HepG2 (cell line): ENCODE data around the gene CMTM4. TPM values are rescaled to one million over a fixed set of nuclear protein-coding genes. Genes with fewer than 3 reads are reported as not detected.
A peak's percentile ranks its signal among the peaks of the same experiment; 100 is the strongest.

Source experiments
- CCAR2 ChIP-seq: fragments of 200-400 bp; formaldehyde crosslinking; optimal IDR thresholded peaks from 2 replicates; pipeline ENCODE3; 2018; ENCODE audit warnings: low read depth, mild to moderate bottlenecking, low read length, moderate library complexity
- FOXJ3 ChIP-seq: sonication (generic); formaldehyde crosslinking; IDR thresholded peaks from 2 replicates; pipeline ENCODE4 v1.4.0; 2020; ENCODE audit warnings: missing genetic modification reagents, mild to moderate bottlenecking, borderline replicate concordance
- HNF4G ChIP-seq, 2 experiments: sonication (generic) in 1 of 2; formaldehyde crosslinking in 1 of 2; IDR thresholded peaks; 2 replicates each; pipeline versions ENCODE4 v1.4.0 to v1.6.1; 2011 to 2020; ENCODE audit warnings: borderline replicate concordance in 2 of 2, low read depth in 2 of 2, mild to moderate bottlenecking in 2 of 2, low read length in 1 of 2, missing genetic modification reagents in 1 of 2, moderate library complexity in 1 of 2
- IRF2 ChIP-seq: IDR thresholded peaks from 2 replicates; pipeline ENCODE4 v1.6.1; 2018; ENCODE audit warnings: missing genetic modification reagents, missing compliant biosample characterization
- MAFK ChIP-seq, 2 experiments: IDR thresholded peaks in 1 of 2; conservative IDR thresholded peaks in 1 of 2; 2 replicates each; pipeline ENCODE4 v1.6.1; 2011; ENCODE audit warnings: improper control_type of control experiment in 2 of 2, low read length in 2 of 2
- MIXL1 ChIP-seq: IDR thresholded peaks from 2 replicates; pipeline ENCODE4 v1.6.1; 2016
- NR2F6 ChIP-seq, 2 experiments: IDR thresholded peaks; 2 replicates each; pipeline ENCODE4 v1.6.1; 2016; ENCODE audit warnings: antibody characterized with exemption in 1 of 2, mild to moderate bottlenecking in 1 of 2
- PCBP2 ChIP-seq: fragments of 200-400 bp; formaldehyde crosslinking; optimal IDR thresholded peaks from 2 replicates; pipeline ENCODE3; 2018; ENCODE audit warnings: low read length, low read depth; ENCODE audit not compliant: poor library complexity, severe bottlenecking
- PLRG1 ChIP-seq: fragments of 450-650 bp; conservative IDR thresholded peaks from 2 replicates; pipeline ENCODE4 v1.6.1; 2016
- SIN3A ChIP-seq: IDR thresholded peaks from 2 replicates; pipeline ENCODE4 v1.6.1; 2011; ENCODE audit warnings: low read depth, mild to moderate bottlenecking, control low read depth, low read length, borderline replicate concordance
- SMAD1 ChIP-seq: sonication (generic); formaldehyde crosslinking; IDR thresholded peaks from 2 replicates; pipeline ENCODE4 v1.4.0; 2020; ENCODE audit warnings: missing genetic modification reagents, low read depth, mild to moderate bottlenecking, borderline replicate concordance
- SMC3 ChIP-seq: IDR thresholded peaks from 2 replicates; pipeline ENCODE4 v1.6.1; 2011; ENCODE audit warnings: low read length, improper control_type of control experiment
- SOX13 ChIP-seq, 3 experiments: fragments of 450-650 bp in 1 of 3; sonication (generic) in 1 of 3; formaldehyde crosslinking in 1 of 3; IDR thresholded peaks in 2 of 3; conservative IDR thresholded peaks in 1 of 3; 2 replicates each; pipeline versions ENCODE4 v1.5.0 to v1.6.1; 2016 to 2020; ENCODE audit warnings: antibody characterized with exemption in 1 of 3, mild to moderate bottlenecking in 1 of 3, missing compliant biosample characterization in 1 of 3, missing genetic modification reagents in 1 of 3, moderate library complexity in 1 of 3
- SP2 ChIP-seq: sonication (generic); formaldehyde crosslinking; IDR thresholded peaks from 2 replicates; pipeline ENCODE4 v1.5.1; 2020; ENCODE audit warnings: mild to moderate bottlenecking, missing genetic modification reagents
- TEF ChIP-seq: sonication (generic); formaldehyde crosslinking; IDR thresholded peaks from 2 replicates; pipeline ENCODE4 v1.5.0; 2020; ENCODE audit warnings: missing genetic modification reagents
- ZBTB7A ChIP-seq: sonication (generic); formaldehyde crosslinking; IDR thresholded peaks from 2 replicates; pipeline ENCODE4 v1.8.0; 2022; ENCODE audit warnings: mild to moderate bottlenecking, missing genetic modification reagents
- ZFY ChIP-seq: sonication (generic); formaldehyde crosslinking; IDR thresholded peaks from 2 replicates; pipeline ENCODE4 v1.4.0; 2020; ENCODE audit warnings: missing genetic modification reagents
- ZNF512 ChIP-seq: sonication (generic); formaldehyde crosslinking; IDR thresholded peaks from 2 replicates; pipeline ENCODE4 v1.4.0; 2020; ENCODE audit warnings: mild to moderate bottlenecking, missing genetic modification reagents
- ZNF512B ChIP-seq: sonication (generic); formaldehyde crosslinking; IDR thresholded peaks from 2 replicates; pipeline ENCODE4 v1.5.1; 2020; ENCODE audit warnings: missing genetic modification reagents, mild to moderate bottlenecking, borderline replicate concordance
- ZNF543 ChIP-seq: sonication (generic); formaldehyde crosslinking; IDR thresholded peaks from 2 replicates; pipeline ENCODE4 v1.4.0; 2020; ENCODE audit warnings: mild to moderate bottlenecking, missing genetic modification reagents
- polyA plus RNA-seq, 8 experiments: library from polyadenylated mRNA; depleted of rRNA in 3 of 8; stranded (reverse) in 7 of 8; unstranded in 1 of 8; fragments of >200 nt; fragmentation: Illumina TruSeq in 4 of 8; extraction: Trizol in 4 of 8; gene quantifications; 2 replicates each; pipeline versions ENCODE4 v1.2.1 to v1.2.3, GENCODE V29; 2011 to 2016; ENCODE audit warnings: low read depth in 4 of 8, missing spikeins in 1 of 8, mixed read lengths in 1 of 8; ENCODE audit not compliant: insufficient read depth in 1 of 8
- total RNA-seq, 5 experiments: library from RNA; depleted of rRNA; stranded (reverse); fragments of >200 nt; fragmentation: Illumina TruSeq; extraction: Trizol; gene quantifications; 2 replicates each; pipeline ENCODE4 v1.2.3, GENCODE V29; 2016; ENCODE audit warnings: low read depth in 1 of 5
- TF ChIP-seq, protein P1 (sequence below): sonication (generic); formaldehyde crosslinking; IDR thresholded peaks from 2 replicates; pipeline ENCODE4 v1.4.0; 2020; ENCODE audit warnings: missing genetic modification reagents
- TF ChIP-seq, protein P2 (sequence below): sonication (generic); formaldehyde crosslinking; IDR thresholded peaks from 2 replicates; pipeline ENCODE4 v1.5.0; 2020; ENCODE audit warnings: mild to moderate bottlenecking, missing genetic modification reagents, moderate library complexity

CMTM4 gene
- total and polyA plus RNA-seq, 2 of the 13 experiments (the other 11 are each of a cell fraction or from before 2014, with no cell fraction given), result 32.0 to 36.3 TPM

DNA sequence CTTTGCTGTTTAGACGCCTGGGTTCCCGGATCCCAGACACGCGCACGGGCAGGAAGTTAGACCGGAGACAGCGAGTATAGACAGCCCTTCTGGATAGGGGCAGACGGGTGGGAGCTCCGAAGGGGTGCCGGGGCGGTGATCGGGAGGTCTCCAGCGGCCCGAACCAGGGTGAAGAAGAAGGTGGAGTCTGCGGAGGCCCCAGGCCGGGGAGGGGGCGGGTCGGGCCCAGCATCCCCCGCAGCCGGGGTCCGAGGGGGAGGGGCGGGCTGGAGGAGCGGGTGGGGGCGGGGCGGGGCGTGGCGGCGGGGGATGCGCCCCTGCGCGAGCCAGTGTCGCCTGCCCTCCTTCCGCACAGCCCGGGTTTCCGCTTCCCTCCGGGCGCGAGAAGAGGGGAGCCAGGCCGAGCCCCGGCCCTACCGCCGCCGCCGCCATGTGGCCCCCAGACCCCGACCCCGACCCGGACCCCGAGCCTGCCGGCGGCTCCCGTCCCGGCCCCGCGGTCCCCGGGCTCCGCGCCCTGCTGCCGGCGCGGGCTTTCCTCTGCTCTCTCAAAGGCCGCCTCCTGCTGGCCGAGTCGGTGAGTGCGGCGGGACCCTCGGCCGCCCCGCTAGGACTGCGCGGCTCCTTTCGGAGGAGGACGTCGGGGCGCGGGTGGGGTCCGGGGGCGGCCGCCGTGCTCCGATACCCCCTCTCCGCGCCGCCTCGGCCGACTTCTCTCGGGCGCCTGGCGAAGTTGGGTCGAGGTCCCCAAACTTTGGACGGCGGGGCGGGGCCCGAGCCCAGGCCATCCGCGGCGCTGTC, 92.0 kb downstream of the CMTM4 start, which contains the start of gene CMTM3 (continued):
- TF ChIP-seq, protein P1, sequence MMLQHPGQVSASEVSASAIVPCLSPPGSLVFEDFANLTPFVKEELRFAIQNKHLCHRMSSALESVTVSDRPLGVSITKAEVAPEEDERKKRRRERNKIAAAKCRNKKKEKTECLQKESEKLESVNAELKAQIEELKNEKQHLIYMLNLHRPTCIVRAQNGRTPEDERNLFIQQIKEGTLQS (CRISPR knock-in tag), result no peak
- TF ChIP-seq MIXL1 (no peak), FOXJ3 (CRISPR knock-in tag) (no peak), HNF4G (IDR thresholded peaks at IDR 0.05; ENCODE audit: borderline replicate concordance, low read depth, low read length) (no peak), HNF4G (CRISPR knock-in tag; IDR thresholded peaks at IDR 0.05; ENCODE audit: borderline replicate concordance, low read depth) (no peak), ZNF512 (no peak), SMAD1 (no peak), SOX13 (IDR thresholded peaks at IDR 0.05) (no peak), SOX13 (CRISPR knock-in tag; conservative IDR thresholded peaks at IDR 0.05 in 1 of 2, IDR thresholded peaks at IDR 0.05 in 1 of 2) (no peak), IRF2 (CRISPR knock-in tag) (no peak), PCBP2 (no peak), SIN3A (no peak), ZBTB7A (CRISPR knock-in tag) (no peak), ZFY (CRISPR knock-in tag) (peak; percentile 59), MAFK (conservative IDR thresholded peaks at IDR 0.05 in 1 of 2, IDR thresholded peaks at IDR 0.05 in 1 of 2; ENCODE audit: low read length in 2 of 2) (no peak), NR2F6 (IDR thresholded peaks at IDR 0.05) (no peak), NR2F6 (CRISPR knock-in tag; IDR thresholded peaks at IDR 0.05) (no peak), ZNF543 (CRISPR knock-in tag) (0 out of 2 replicates have a peak, but pooled peaks have one; percentile 26), SP2 (CRISPR knock-in tag) (no peak), SMC3 (no peak), CCAR2 (no peak), PLRG1 (no peak), TEF (CRISPR knock-in tag) (no peak), ZNF512B (CRISPR knock-in tag) (no peak)
- TF ChIP-seq, protein P2, sequence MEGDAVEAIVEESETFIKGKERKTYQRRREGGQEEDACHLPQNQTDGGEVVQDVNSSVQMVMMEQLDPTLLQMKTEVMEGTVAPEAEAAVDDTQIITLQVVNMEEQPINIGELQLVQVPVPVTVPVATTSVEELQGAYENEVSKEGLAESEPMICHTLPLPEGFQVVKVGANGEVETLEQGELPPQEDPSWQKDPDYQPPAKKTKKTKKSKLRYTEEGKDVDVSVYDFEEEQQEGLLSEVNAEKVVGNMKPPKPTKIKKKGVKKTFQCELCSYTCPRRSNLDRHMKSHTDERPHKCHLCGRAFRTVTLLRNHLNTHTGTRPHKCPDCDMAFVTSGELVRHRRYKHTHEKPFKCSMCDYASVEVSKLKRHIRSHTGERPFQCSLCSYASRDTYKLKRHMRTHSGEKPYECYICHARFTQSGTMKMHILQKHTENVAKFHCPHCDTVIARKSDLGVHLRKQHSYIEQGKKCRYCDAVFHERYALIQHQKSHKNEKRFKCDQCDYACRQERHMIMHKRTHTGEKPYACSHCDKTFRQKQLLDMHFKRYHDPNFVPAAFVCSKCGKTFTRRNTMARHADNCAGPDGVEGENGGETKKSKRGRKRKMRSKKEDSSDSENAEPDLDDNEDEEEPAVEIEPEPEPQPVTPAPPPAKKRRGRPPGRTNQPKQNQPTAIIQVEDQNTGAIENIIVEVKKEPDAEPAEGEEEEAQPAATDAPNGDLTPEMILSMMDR, result peak; percentile 75
